HG02884 (cell line): ENCODE data around the gene DYNC1I1.

Experiments used
- ATAC-seq: cut with Tn5 transposase; IDR thresholded peaks from one replicate; pipeline ENCODE4 v1.9.1; 2021; ENCODE audit warnings: mild to moderate bottlenecking, moderate library complexity; ENCODE audit not compliant: unreplicated experiment

DYNC1I1 gene

DNA sequence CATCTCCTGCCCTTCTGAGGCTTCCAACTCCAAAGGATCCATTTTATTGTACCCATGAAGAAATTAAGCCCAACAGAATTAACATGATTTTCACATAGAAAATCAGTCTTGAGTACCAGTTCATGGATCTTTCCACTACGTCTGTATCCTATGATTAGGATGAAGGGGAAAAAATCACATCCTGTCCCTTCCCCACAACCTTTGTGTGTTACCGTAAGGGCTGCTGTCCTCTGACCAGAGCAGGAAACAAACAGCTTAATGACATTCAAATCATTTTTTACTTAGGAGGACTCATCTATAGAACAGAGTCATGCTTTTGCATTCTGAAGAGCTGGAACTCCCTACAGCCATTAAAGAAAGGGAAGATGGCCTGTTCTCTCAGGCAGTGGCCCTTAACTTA is 241.5 kb downstream of the DYNC1I1 start:
- no peak for ATAC-seq

- no peak for ATAC-seq
Observed at GRCh38 chr7:96014617-96015016, 242.3 kb downstream of the DYNC1I1 start.

DNA sequence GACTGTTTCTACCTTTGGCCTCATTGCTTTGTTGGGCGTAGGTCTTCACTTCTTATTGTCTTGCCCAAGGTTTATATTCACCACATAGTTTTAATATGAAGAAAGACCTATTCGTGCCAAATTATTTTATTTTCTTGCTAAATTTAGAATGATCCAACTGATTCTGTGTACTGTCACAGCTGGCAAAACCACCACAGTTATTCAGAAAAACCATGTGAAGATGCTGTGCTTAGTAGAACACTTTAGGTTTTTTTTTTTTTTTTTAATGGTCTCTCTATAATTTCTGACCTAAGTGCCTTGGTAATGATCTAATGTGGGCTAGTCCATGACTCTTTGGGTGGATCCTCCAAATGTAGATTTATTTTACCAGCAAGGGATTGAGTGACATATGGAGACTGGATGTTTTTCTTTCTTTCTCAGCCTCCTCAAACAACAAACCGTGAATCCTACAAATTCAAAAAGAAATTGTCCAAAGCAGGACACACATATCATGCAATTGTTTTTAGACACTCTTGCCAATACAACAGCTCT is 243.8 kb downstream of the DYNC1I1 start:
- no peak for ATAC-seq

DNA sequence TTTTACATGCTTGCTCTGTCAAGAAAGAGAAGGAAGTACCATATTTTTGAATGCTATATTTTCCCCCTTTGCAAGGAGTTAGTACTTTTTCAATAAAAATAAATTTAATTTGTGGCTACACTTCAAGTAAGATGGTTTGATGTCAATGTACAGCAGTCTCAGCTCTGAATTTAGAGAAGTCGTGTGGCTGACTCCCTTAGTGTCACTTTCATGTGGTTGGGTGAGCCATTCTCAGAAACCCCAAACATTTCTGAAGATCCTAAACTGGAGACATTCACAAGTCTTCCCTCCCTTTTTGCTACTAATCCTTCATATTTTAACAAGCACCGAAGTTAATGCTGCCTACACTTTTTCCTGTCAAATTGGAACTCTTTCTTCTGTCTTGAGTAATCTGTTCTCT is 244.4 kb downstream of the DYNC1I1 start:
- no peak for ATAC-seq

GRCh38 chr7:96017877-96018276 is 245.5 kb downstream of the DYNC1I1 start:
- no peak for ATAC-seq

- ATAC-seq = no peak
Observed at GRCh38 chr7:96021568-96021967, 249.2 kb downstream of the DYNC1I1 start.

DNA sequence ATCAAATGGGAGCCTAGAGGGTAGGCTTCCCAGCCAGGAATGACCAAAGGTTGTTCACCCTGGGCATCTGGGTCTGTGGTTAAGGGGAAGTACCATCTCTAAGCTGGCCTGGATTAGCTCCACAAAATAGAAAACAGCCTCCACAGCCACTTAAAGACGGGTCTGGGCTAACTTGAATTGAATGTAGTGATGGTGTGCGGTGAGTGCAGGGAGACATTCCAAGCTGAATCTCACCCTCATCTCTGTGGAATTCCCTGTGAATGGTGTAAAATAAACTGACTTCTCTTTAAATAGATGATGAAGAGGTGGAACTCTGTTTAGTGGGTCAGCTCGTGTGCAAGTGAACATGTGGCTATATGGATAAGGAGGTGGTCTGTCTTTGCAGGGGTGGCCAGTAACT is 251.0 kb downstream of the DYNC1I1 start:
- no peak for ATAC-seq

GRCh38 chr7:96026010-96026409 is 253.7 kb downstream of the DYNC1I1 start:
- ATAC-seq = no peak

DNA sequence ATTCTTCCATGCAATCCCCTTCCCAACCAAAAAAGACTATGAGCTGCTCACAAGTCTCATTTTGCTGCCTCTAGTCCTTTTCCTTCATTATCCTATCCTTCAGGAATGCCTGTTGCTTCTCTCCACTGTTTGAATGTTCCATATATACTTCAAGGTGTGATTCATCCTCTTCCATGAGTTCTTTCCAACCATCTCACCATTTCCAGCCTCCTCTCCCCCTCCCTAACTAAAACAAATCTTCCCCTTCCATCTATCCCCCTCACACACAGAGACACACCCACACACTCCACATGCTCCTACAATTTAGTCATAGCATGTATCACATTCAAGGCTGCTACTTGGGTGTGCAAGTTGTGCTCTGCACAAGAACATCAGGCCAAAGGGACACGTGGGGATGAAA is 254.3 kb downstream of the DYNC1I1 start:
- ATAC-seq = no peak

GRCh38 chr7:96028729-96029128 is 256.4 kb downstream of the DYNC1I1 start:
- ATAC-seq = no peak

GRCh38 chr7:96033009-96033598 is 260.8 kb downstream of the DYNC1I1 start:
- no peak for ATAC-seq

DNA sequence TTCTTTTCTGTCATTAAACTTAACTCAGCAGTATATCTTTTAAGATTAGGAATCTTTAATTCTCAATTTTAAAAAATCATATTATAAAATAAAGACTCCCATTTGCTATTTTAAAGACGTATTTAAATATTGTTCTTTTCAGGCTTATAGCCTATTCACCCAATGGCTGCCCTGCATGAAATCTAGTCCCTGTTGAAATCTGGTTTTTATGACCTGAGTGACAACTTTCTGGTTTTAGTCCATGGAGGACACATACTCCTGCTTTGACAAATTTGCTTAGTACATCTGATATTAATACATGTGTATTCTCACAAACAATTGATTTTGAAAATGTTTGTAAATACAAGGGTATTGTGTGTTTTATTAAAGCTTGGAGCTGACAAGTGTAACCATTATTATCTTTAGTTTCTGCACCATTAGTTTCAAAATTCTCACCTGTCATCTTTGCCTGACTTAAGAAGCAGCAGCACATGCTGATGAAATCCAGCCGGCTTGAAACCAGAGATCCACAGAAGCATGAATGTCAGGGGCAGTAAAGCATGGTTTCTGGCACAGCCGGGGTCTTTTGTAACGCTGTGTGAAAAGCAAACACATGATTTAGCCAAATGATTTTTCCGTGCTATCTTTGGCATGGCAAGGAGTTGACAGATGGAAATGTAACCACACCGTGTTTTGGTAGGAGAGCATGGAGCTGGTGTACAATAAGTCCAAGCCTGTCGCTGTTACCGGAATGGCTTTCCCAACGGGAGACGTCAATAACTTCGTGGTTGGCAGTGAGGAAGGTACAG is 262.8 kb downstream of the DYNC1I1 start:
- ATAC-seq = no peak

- no peak for ATAC-seq
Observed at GRCh38 chr7:96040250-96040772, 268.0 kb downstream of the DYNC1I1 start.

- no peak for ATAC-seq
Observed at GRCh38 chr7:96041171-96041570, 268.8 kb downstream of the DYNC1I1 start.

- no peak for ATAC-seq
Observed at GRCh38 chr7:96045181-96045580, 272.8 kb downstream of the DYNC1I1 start.

GRCh38 chr7:96045919-96046318 is 273.6 kb downstream of the DYNC1I1 start:
- ATAC-seq = no peak

DNA sequence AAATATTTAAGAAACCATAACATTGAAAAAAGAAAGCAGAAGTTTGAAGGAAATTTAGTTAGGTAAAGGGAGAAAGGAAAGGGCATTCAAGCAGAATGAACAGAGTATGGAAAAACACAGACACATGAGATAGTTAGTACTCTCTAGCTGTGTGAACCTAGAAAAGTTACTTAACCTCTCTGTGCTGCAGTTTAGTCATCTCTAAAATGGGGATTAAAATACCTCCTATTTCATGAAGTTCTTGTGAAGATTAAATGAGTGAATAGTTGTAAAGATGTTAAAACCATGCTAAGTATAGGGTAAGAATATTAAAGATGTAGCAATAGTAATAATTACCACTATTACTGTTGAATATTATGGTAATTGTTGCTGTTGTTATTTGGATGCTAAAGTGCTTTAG is 279.9 kb downstream of the DYNC1I1 start:
- ATAC-seq = no peak

DNA sequence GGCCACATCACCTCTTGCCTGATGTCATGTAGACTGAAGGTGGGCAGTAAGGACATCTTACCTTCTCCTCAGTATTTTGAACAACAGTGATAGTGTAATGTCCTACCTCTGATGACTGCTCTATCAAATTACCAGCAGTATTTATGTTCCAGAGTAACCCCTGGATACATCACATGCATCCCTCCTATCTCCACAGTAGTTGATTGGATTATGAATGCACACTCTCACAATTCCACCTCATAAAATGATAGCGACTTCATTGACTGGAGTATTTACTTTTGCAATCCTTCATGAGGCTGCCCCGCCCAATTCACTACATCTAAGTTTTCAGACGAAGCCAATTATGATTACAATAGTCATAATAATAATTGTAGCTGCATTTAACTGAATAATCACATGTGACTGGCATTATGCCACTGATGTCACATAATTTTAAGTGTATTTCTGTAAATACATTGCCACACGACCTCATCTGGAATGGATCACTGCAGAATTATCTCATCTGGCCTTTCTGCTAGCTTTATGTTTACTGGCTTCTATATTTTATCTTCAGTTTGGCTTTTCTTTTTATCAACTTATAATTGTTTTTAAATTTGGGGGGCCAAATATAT is 280.6 kb downstream of the DYNC1I1 start:
- ATAC-seq = no peak

DNA sequence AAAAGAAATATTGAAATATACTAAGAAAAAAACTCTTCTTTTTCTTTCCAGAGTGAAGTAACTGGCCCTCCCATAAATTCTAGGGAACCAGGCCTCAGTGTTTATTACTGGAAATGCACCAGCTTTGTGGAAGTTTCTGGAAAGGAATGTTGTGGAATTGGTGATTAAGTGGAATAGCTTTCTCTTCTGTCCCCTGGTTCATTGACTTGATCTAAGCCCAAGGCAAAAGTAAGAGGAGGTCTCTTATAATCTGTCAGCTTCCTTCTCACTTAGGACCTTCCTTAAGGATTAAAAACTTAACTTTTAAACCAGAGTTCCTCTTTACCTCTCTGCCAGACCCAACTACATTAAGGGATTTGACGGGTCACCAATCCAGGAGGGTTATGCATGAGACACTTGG is 283.4 kb downstream of the DYNC1I1 start:
- no peak for ATAC-seq

- no peak for ATAC-seq
Observed at GRCh38 chr7:96059075-96059474, 286.7 kb downstream of the DYNC1I1 start.

- no peak for ATAC-seq
Observed at GRCh38 chr7:96061009-96061408, 288.7 kb downstream of the DYNC1I1 start.

GRCh38 chr7:96061844-96062243 is 289.5 kb downstream of the DYNC1I1 start:
- no peak for ATAC-seq
